HepG2 (cell line): ENCODE results near the gene EARS2. TPM values are rescaled to one million over a fixed set of nuclear protein-coding genes. Genes with fewer than 3 reads are reported as not detected.

Experiments used
- ARID5B ChIP-seq: IDR thresholded peaks from 2 replicates; pipeline ENCODE4 v1.4.0; 2020; ENCODE audit warnings: mild to moderate bottlenecking, missing genetic modification reagents
- DNMT1 ChIP-seq: sonication (generic); formaldehyde crosslinking; IDR thresholded peaks from 2 replicates; pipeline ENCODE4 v1.5.1; 2020; ENCODE audit warnings: mild to moderate bottlenecking, missing genetic modification reagents
- MLX ChIP-seq: IDR thresholded peaks from 2 replicates; pipeline ENCODE4 v1.6.1; 2016
- NFIB ChIP-seq: sonication (generic); formaldehyde crosslinking; IDR thresholded peaks from 2 replicates; pipeline ENCODE4 v1.9.0; 2021; ENCODE audit warnings: missing genetic modification reagents, mild to moderate bottlenecking, borderline replicate concordance
- NR2F2 ChIP-seq: IDR thresholded peaks from 2 replicates; pipeline ENCODE4 v1.6.1; 2012; ENCODE audit warnings: low read depth, inconsistent platforms, borderline replicate concordance
- PAX8 ChIP-seq: sonication (generic); formaldehyde crosslinking; IDR thresholded peaks from 2 replicates; pipeline ENCODE4 v1.8.0; 2022; ENCODE audit warnings: mild to moderate bottlenecking, missing genetic modification reagents, borderline replicate concordance
- POLR2G ChIP-seq: fragments of 200-400 bp; formaldehyde crosslinking; IDR thresholded peaks from 2 replicates; pipeline ENCODE4 v1.6.1; 2018; ENCODE audit warnings: mild to moderate bottlenecking, low read depth, low read length, moderate library complexity
- PRMT3 ChIP-seq: sonication (generic); formaldehyde crosslinking; IDR thresholded peaks from 2 replicates; pipeline ENCODE4 v1.8.1; 2022; ENCODE audit warnings: low read depth, mild to moderate bottlenecking, moderate library complexity, missing genetic modification reagents, borderline replicate concordance
- RNF2 ChIP-seq: fragments of 450-650 bp; conservative IDR thresholded peaks from 2 replicates; pipeline ENCODE4 v1.6.1; 2016; ENCODE audit warnings: low read depth
- SNAI1 ChIP-seq: sonication (generic); formaldehyde crosslinking; IDR thresholded peaks from 2 replicates; pipeline ENCODE4 v1.5.0; 2020; ENCODE audit warnings: mild to moderate bottlenecking, missing genetic modification reagents, borderline replicate concordance
- SYNCRIP ChIP-seq: fragments of 200-400 bp; formaldehyde crosslinking; IDR thresholded peaks from 2 replicates; pipeline ENCODE4 v1.6.1; 2018; ENCODE audit warnings: mild to moderate bottlenecking, low read depth, low read length; ENCODE audit not compliant: insufficient read depth
- TERF1 ChIP-seq: sonication (generic); formaldehyde crosslinking; IDR thresholded peaks from 2 replicates; pipeline ENCODE4 v1.8.0; 2022; ENCODE audit warnings: mild to moderate bottlenecking, missing genetic modification reagents, moderate library complexity
- TP53 ChIP-seq: sonication (generic); formaldehyde crosslinking; conservative IDR thresholded peaks from 2 replicates; pipeline ENCODE4 v1.4.0; 2020; ENCODE audit warnings: missing genetic modification reagents
- TRIM24 ChIP-seq: sonication (generic); formaldehyde crosslinking; IDR thresholded peaks from 2 replicates; pipeline ENCODE4 v1.8.0; 2022; ENCODE audit warnings: mild to moderate bottlenecking, missing genetic modification reagents
- ZBTB14 ChIP-seq: sonication (generic); formaldehyde crosslinking; IDR thresholded peaks from 2 replicates; pipeline ENCODE4 v1.4.0; 2020; ENCODE audit warnings: missing genetic modification reagents
- ZNF280D ChIP-seq: sonication (generic); formaldehyde crosslinking; IDR thresholded peaks from 2 replicates; pipeline ENCODE4 v1.5.1; 2020; ENCODE audit warnings: mild to moderate bottlenecking, missing genetic modification reagents
- ZNF451 ChIP-seq: sonication (generic); formaldehyde crosslinking; IDR thresholded peaks from 2 replicates; pipeline ENCODE4 v1.5.0; 2020; ENCODE audit warnings: mild to moderate bottlenecking, missing genetic modification reagents
- ZNF674 ChIP-seq: sonication (generic); formaldehyde crosslinking; IDR thresholded peaks from 2 replicates; pipeline ENCODE4 v1.5.0; 2020; ENCODE audit warnings: low read depth, mild to moderate bottlenecking, missing genetic modification reagents
- ZSCAN22 ChIP-seq: sonication (generic); formaldehyde crosslinking; IDR thresholded peaks from 2 replicates; pipeline ENCODE4 v1.4.0; 2020; ENCODE audit warnings: mild to moderate bottlenecking, missing genetic modification reagents
- polyA plus RNA-seq, 8 experiments: library from polyadenylated mRNA; depleted of rRNA in 3 of 8; stranded (reverse) in 7 of 8; unstranded in 1 of 8; fragments of >200 nt; fragmentation: Illumina TruSeq in 4 of 8; extraction: Trizol in 4 of 8; gene quantifications; 2 replicates each; pipeline versions ENCODE4 v1.2.1 to v1.2.3, GENCODE V29; 2011 to 2016; ENCODE audit warnings: low read depth in 4 of 8, missing spikeins in 1 of 8, mixed read lengths in 1 of 8; ENCODE audit not compliant: insufficient read depth in 1 of 8
- total RNA-seq, 5 experiments: library from RNA; depleted of rRNA; stranded (reverse); fragments of >200 nt; fragmentation: Illumina TruSeq; extraction: Trizol; gene quantifications; 2 replicates each; pipeline ENCODE4 v1.2.3, GENCODE V29; 2016; ENCODE audit warnings: low read depth in 1 of 5

EARS2 gene
- total and polyA plus RNA-seq, 2 of the 13 experiments (the other 11 are each of a cell fraction or from before 2014, with no cell fraction given): 49.4 to 80.4 TPM

GRCh38 chr16:23539984-23540816 lies 16.9 kb downstream of the EARS2 start (continued):
- TF ChIP-seq DNMT1 (CRISPR knock-in tag): no peak
- TF ChIP-seq TRIM24 (CRISPR knock-in tag): no peak
- no peak for TF ChIP-seq TERF1 (CRISPR knock-in tag)
- no peak for TF ChIP-seq ZBTB14 (CRISPR knock-in tag)
- TF ChIP-seq RNF2: no peak
- no peak; the same call in 1 of the 2 replicates for TF ChIP-seq POLR2G
- TF ChIP-seq SNAI1: no peak
- peak; percentile 88 for TF ChIP-seq MLX
- TF ChIP-seq ARID5B (CRISPR knock-in tag): peak; percentile 100
- no peak for TF ChIP-seq PAX8 (CRISPR knock-in tag)
- peak; percentile 18; the same call in 1 of the 2 replicates for TF ChIP-seq ZNF451 (CRISPR knock-in tag)
- no peak for TF ChIP-seq SYNCRIP
- no peak for TF ChIP-seq NFIB (CRISPR knock-in tag)
- TF ChIP-seq NR2F2: peak; percentile 90
- TF ChIP-seq ZNF674 (CRISPR knock-in tag): no peak; the same call in 1 of the 2 replicates
- TF ChIP-seq TP53 (CRISPR knock-in tag): no peak
- peak; percentile 74; the same call in 1 of the 2 replicates for TF ChIP-seq ZNF280D (CRISPR knock-in tag)
- TF ChIP-seq ZSCAN22: no peak
- TF ChIP-seq PRMT3: no peak
